ENCODE results near the gene MRPS15.

The MRPS15 gene

GRCh38 chr1:36420409-36420808 lies 43.8 kb downstream of the MRPS15 start:
- DNase-seq (ENCODE audit: low read depth in 2 of 2) = no peak

- DNase-seq (ENCODE audit: low read depth in 2 of 2) = no peak
These were observed 44.6 kb downstream of the MRPS15 start for GRCh38 chr1:36419569-36419968.

DNA sequence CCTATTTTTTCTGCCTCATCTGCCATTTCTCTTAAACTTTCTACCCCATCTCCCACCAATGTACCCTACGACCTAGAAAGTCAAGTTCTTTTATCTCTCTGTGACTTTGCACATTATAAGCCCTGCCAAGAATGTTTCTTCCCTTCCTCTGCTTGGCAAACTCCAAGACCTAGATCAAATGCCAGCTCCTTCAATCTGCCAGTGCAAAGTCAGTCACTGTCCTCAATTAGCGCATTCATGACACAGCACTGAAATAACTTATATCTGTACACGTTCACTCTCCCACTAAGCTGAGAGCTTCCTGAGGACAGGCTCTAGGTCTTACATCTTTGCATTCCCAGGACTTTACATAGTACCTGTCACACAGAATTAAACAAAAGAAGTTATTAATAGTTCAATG lies 45.0 kb downstream of the MRPS15 start:
- no peak for DNase-seq (ENCODE audit: low read depth in 2 of 2)

DNA sequence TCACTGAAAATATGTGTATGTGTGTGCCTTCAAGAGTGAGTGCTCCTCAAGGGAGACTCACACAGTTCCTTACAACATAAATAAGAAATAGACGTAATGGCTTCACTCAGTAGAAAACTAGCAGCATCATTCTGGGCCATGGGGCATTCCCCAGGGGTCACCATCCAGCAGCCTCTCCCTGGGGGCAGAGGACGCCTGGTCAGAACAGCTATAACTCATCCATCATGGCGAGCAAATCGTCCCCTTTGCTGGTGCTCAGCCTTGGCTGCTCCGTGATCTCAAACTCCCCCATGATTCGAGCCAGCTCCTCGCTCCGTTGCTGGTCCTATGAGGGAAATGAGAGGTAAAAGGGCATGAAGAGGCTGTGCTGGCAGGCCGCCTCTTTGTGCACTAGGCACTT lies 46.3 kb downstream of the MRPS15 start:
- no peak for DNase-seq (ENCODE audit: low read depth in 2 of 2)

DNA sequence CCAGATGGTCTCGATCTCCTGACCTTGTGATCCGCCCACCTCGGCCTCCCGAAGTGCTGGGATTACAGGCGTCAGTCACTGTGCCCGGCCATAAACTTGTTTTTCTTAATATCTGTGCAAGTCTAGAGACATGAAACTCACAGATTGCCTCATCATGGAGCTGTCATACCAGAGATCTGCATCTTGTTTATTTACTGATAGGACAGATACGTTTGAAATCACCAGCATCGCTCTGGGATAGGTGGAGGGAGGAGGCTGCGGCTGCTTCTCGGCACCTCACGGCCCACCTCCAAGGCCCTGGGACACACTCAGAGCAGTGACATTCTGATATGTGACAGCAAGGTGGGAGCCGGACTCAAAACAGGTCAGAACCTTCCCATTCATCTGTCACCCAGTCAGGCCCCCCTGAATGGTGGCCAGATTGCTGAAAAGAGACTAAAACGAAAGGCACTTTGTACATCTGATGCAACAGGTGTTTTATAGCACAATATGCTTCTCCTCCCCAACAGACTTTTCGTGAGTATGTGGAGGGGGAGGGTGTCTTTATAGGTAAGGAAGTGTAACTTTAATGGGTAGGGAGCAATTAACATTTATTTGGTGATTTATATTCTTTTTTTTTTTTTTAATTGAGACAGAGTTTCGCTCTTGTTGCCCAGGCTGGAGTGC lies 48.4 kb downstream of the MRPS15 start:
- DNase-seq (ENCODE audit: low read depth in 2 of 2) = no peak

GRCh38 chr1:36414384-36414783 lies 49.8 kb downstream of the MRPS15 start:
- DNase-seq (ENCODE audit: low read depth in 2 of 2) = no peak

- peak; percentile 38 to 47 for DNase-seq (ENCODE audit: low read depth in 2 of 2)
These were observed 52.2 kb downstream of the MRPS15 start for GRCh38 chr1:36411674-36412648.

DNA sequence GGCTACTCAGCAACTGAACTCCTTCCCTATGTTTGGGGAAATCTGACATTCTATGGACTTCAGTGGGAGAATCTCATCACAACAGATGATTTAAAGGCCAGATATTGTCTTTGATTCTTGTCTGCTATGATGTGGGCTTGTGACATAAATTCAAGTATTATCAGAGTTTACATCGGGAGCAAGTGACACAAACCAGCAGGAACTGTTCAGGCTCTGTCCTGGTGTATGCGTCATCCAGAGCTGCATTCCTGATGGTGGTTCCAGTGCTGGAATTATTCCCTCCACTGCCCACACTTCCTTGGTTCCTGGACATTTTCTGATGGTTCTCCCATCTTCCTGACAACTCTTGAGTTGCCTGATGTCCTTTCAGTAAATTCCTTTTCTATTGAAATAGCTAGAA lies 55.7 kb downstream of the MRPS15 start:
- DNase-seq (ENCODE audit: low read depth in 2 of 2) = no peak

DNA sequence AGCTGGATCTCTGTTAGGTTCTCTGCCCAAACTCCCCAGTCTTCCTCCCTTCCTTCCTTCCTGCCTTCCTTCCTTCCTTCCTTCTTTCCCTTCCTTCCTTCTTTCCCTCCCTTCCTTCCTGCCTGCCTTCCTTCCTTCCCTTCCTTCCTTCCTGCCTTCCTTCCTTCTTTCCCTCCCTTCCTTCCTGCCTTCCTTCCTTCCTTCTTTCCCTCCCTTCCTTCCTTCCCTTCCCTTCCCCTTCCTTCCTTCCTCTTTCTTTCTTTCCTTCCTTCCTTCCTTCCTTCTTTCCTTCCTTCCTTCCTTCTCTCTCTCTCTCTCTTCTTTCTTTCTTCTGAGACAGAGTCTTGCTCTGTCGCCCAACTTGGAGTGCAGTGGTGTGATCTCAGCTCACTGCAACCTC lies 57.7 kb downstream of the MRPS15 start:
- no peak for DNase-seq (ENCODE audit: low read depth in 2 of 2)
